Putamen (tissue), 1 donor: ENCODE data around the gene CSPG4.
"Not testable (repeated sequence)": the region's sequence is repeated elsewhere in the genome, so short reads cannot be mapped to it uniquely, and the experiment has no call there.

ENCODE experiments used
- DNase-seq: peaks from one replicate; pipeline ENCODE4 v3.0.0-alpha.2; 2016; ENCODE audit warnings: low spot score

CSPG4 gene

GRCh38 chr15:75712668-75713337 is at the start of gene CSPG4:
Gene CSPG4 (minus strand): TSS chr15:75712848. CDS start chr15:75712755, 93 bp downstream.
- DNase-seq: no peak

- DNase-seq: not testable (repeated sequence)
These were observed 49.7 kb upstream of the CSPG4 start for GRCh38 chr15:75762357-75762718.

- no peak for DNase-seq
These were observed 49.1 kb upstream of the CSPG4 start for GRCh38 chr15:75761446-75762356.

GRCh38 chr15:75760704-75761435 is 48.2 kb upstream of the CSPG4 start:
- DNase-seq: no peak

- DNase-seq: not testable (repeated sequence)
These were observed 47.5 kb upstream of the CSPG4 start for GRCh38 chr15:75760131-75760520.

- DNase-seq: no peak
These were observed 46.9 kb upstream of the CSPG4 start for GRCh38 chr15:75759416-75760130.

- peak; percentile 81 for DNase-seq
These were observed 45.6 kb upstream of the CSPG4 start for GRCh38 chr15:75758071-75758872.

- DNase-seq: not testable (repeated sequence)
These were observed 42.2 kb upstream of the CSPG4 start for GRCh38 chr15:75754871-75755270.

GRCh38 chr15:75753145-75753544 is 40.5 kb upstream of the CSPG4 start:
- no peak for DNase-seq

- DNase-seq: no peak
These were observed 39.2 kb upstream of the CSPG4 start for GRCh38 chr15:75751891-75752290.

GRCh38 chr15:75751116-75751875 is 38.6 kb upstream of the CSPG4 start:
- no peak for DNase-seq

- no peak for DNase-seq
These were observed 37.8 kb upstream of the CSPG4 start for GRCh38 chr15:75750261-75751050.

GRCh38 chr15:75749820-75750219 is 37.2 kb upstream of the CSPG4 start:
- no peak for DNase-seq

GRCh38 chr15:75748882-75749281 is 36.2 kb upstream of the CSPG4 start:
- DNase-seq: not testable (repeated sequence)

- not testable (repeated sequence) for DNase-seq
These were observed 34.5 kb upstream of the CSPG4 start for GRCh38 chr15:75747121-75747520.

GRCh38 chr15:75745305-75745704 is 32.7 kb upstream of the CSPG4 start:
- DNase-seq: no peak

GRCh38 chr15:75742346-75742745 is 29.7 kb upstream of the CSPG4 start:
- DNase-seq: not testable (repeated sequence)

GRCh38 chr15:75739791-75740190 is 27.1 kb upstream of the CSPG4 start:
- no peak for DNase-seq

GRCh38 chr15:75738647-75739325 is 26.1 kb upstream of the CSPG4 start:
- DNase-seq: peak; percentile 78
